ENCODE results near the gene SZT2.

GRCh38 chr1:43345120-43345519 lies 44.6 kb upstream of the SZT2 start:
- no peak for TF ChIP-seq CTCF (IDR thresholded peaks at IDR 0.05; ENCODE audit: low read depth, low read length)
- TF ChIP-seq POLR2A (IDR thresholded peaks at IDR 0.05; ENCODE audit: extremely low read depth, insufficient read length): no peak
- no peak for TF ChIP-seq MAX (IDR thresholded peaks at IDR 0.05; ENCODE audit: low read depth, low read length)

Data from NB4 (cell line).